Neural cell (in vitro differentiated cells): ENCODE data around the gene AMOTL2. TPM values are rescaled to one million over a fixed set of nuclear protein-coding genes. Genes with fewer than 3 reads are reported as not detected.

ENCODE experiments used
- H2AFZ ChIP-seq: fragments of 200-600, 300-800 bp; sonication (generic), shearing (Covaris generic); 2 replicates; pipeline ENCODE4 v1.6.0; 2014; ENCODE audit warnings: low read depth, mild to moderate bottlenecking, antibody characterized with exemption, low read length, moderate library complexity
- H3F3A ChIP-seq: fragments of 200-600 bp; shearing (Covaris generic); 2 replicates; pipeline ENCODE4 v1.6.1; 2016; ENCODE audit warnings: mild to moderate bottlenecking, moderate library complexity, mixed read lengths, antibody characterized with exemption, low read length; ENCODE audit not compliant: insufficient read depth, poor library complexity, severe bottlenecking
- H3K27ac ChIP-seq: fragments of 200-600, 300-800 bp; sonication (generic), shearing (Covaris generic); 2 replicates; pipeline ENCODE4 v1.5.1; 2014; ENCODE audit warnings: mild to moderate bottlenecking, low read length, moderate library complexity
- H3K27me3 ChIP-seq: fragments of 300-800, 200-600 bp; sonication (generic), shearing (Covaris generic); 2 replicates; pipeline ENCODE4 v1.6.0; 2014; ENCODE audit warnings: mild to moderate bottlenecking, low read depth, low read length, moderate library complexity; ENCODE audit not compliant: insufficient read depth
- H3K36me3 ChIP-seq: fragments of 300-800, 200-600 bp; sonication (generic), shearing (Covaris generic); 2 replicates; pipeline ENCODE4 v1.5.1; 2014; ENCODE audit warnings: mild to moderate bottlenecking, antibody characterized with exemption, low read length, moderate library complexity; ENCODE audit not compliant: insufficient read depth
- H3K4me2 ChIP-seq: fragments of 300-800, 200-600 bp; sonication (generic), shearing (Covaris generic); 2 replicates; pipeline ENCODE4 v1.6.0; 2014; ENCODE audit warnings: mild to moderate bottlenecking, low read length
- H3K4me3 ChIP-seq: fragments of 300-800, 200-600 bp; sonication (generic), shearing (Covaris generic); 2 replicates; pipeline ENCODE4 v1.5.1; 2014; ENCODE audit warnings: mild to moderate bottlenecking, low read length, moderate library complexity
- H3K79me2 ChIP-seq: fragments of 200-600 bp; shearing (Covaris generic); replicated peaks from 2 replicates; pipeline ENCODE4 v1.6.0; 2014; ENCODE audit warnings: mild to moderate bottlenecking, low read length, moderate library complexity; ENCODE audit not compliant: insufficient read depth
- H3K9ac ChIP-seq: fragments of 300-800, 200-600 bp; sonication (generic), shearing (Covaris generic); 2 replicates; pipeline ENCODE4 v1.6.1; 2016; ENCODE audit warnings: mild to moderate bottlenecking, low read length, mixed read lengths
- H3K9me2 ChIP-seq: fragments of 200-600 bp; shearing (Covaris generic); 2 replicates; pipeline ENCODE4 v1.6.1; 2016; ENCODE audit warnings: mild to moderate bottlenecking, low read length, mixed read lengths; ENCODE audit not compliant: insufficient read depth
- H3K9me3 ChIP-seq: fragments of 200-600, 300-800 bp; sonication (generic), shearing (Covaris generic); 2 replicates; pipeline ENCODE4 v1.6.1; 2016; ENCODE audit warnings: mild to moderate bottlenecking, mixed run types, low read length, moderate library complexity, mixed read lengths
- H4K20me1 ChIP-seq: fragments of 200-600 bp; shearing (Covaris generic); 2 replicates; pipeline ENCODE4 v1.6.1; 2016; ENCODE audit warnings: mild to moderate bottlenecking, mixed run types; ENCODE audit not compliant: insufficient read depth
- EP300 ChIP-seq: fragments of 450-650 bp; conservative IDR thresholded peaks from 2 replicates; pipeline ENCODE4 v1.6.1; 2014; ENCODE audit warnings: antibody characterized with exemption, mild to moderate bottlenecking, moderate library complexity; ENCODE audit not compliant: poor library complexity, severe bottlenecking
- EZH2 ChIP-seq: fragments of 200-600, 300-800 bp; shearing (Covaris generic), sonication (generic); IDR thresholded peaks from 2 replicates; pipeline ENCODE4 v1.6.1; 2014; ENCODE audit warnings: antibody characterized with exemption, low read length, borderline replicate concordance, mild to moderate bottlenecking; ENCODE audit not compliant: insufficient read depth, poor library complexity, severe bottlenecking
- MXI1 ChIP-seq: fragments of 450-650 bp; conservative IDR thresholded peaks from 2 replicates; pipeline ENCODE4 v1.6.1; 2014; ENCODE audit warnings: antibody characterized with exemption, mild to moderate bottlenecking; ENCODE audit not compliant: poor library complexity, severe bottlenecking
- POLR2AphosphoS5 ChIP-seq: IDR thresholded peaks from 2 replicates; pipeline ENCODE4 v1.6.1; 2012
- RAD21 ChIP-seq: fragments of 450-650 bp; conservative IDR thresholded peaks from 2 replicates; pipeline ENCODE4 v1.6.1; 2014; ENCODE audit warnings: antibody characterized with exemption, mild to moderate bottlenecking, moderate library complexity
- SMC3 ChIP-seq: fragments of 450-650 bp; conservative IDR thresholded peaks from 2 replicates; pipeline ENCODE4 v1.6.1; 2014; ENCODE audit warnings: antibody characterized with exemption, mild to moderate bottlenecking, moderate library complexity; ENCODE audit not compliant: poor library complexity
- TAF1 ChIP-seq: IDR thresholded peaks from 2 replicates; pipeline ENCODE4 v1.6.1; 2012; ENCODE audit warnings: low read depth
- polyA plus RNA-seq: library from polyadenylated mRNA; depleted of rRNA; stranded (reverse); fragments of >200 nt; gene quantifications from 2 replicates; pipeline ENCODE4 v1.2.3, GENCODE V29; 2014
- TF ChIP-seq, protein P1 (sequence below): fragments of 450-650 bp; IDR thresholded peaks from 2 replicates; pipeline ENCODE4 v1.5.1; 2014; ENCODE audit warnings: antibody characterized with exemption, mild to moderate bottlenecking, moderate library complexity; ENCODE audit not compliant: poor library complexity, severe bottlenecking
- TF ChIP-seq, protein P2 (sequence below): IDR thresholded peaks from 2 replicates; pipeline ENCODE4 v1.6.1; 2012; ENCODE audit warnings: borderline replicate concordance

Gene AMOTL2
- polyA plus RNA-seq, 1 donor from 2014 or later = 30.1 TPM

DNA sequence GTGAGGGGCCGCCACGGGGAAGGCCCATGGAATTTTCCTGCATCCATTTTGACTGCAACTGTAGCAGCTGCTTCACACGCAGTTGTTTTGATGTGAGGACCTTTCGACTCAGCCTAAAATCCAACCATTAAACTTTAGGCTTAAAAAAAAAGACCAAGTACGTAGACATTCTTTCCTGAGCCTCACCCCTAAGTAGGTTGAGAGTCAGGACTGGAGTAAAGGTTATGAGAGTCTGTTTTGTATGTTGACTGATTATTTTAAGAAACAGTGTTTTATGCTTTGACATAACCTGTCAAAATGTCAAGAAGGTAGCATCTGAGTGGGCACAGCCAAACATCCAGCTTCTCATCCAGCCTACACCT lies 45.7 kb upstream of the AMOTL2 start:
- no peaks in the 10 kb centered on the region for H3K9me3 ChIP-seq
- H3K9ac ChIP-seq = no peak overlapping the region
- H3K4me2 ChIP-seq = no peak overlapping the region
- H3K9me2 ChIP-seq = no peaks in the 10 kb centered on the region
- no peaks in the 10 kb centered on the region for H3K27me3 ChIP-seq
- no peak overlapping the region for H2AFZ ChIP-seq
- no peak overlapping the region for H3K27ac ChIP-seq
- H4K20me1 ChIP-seq = no peaks in the 10 kb centered on the region
- no peak for TF ChIP-seq EZH2
- TF ChIP-seq EP300 = no peak
- TF ChIP-seq, protein P1, sequence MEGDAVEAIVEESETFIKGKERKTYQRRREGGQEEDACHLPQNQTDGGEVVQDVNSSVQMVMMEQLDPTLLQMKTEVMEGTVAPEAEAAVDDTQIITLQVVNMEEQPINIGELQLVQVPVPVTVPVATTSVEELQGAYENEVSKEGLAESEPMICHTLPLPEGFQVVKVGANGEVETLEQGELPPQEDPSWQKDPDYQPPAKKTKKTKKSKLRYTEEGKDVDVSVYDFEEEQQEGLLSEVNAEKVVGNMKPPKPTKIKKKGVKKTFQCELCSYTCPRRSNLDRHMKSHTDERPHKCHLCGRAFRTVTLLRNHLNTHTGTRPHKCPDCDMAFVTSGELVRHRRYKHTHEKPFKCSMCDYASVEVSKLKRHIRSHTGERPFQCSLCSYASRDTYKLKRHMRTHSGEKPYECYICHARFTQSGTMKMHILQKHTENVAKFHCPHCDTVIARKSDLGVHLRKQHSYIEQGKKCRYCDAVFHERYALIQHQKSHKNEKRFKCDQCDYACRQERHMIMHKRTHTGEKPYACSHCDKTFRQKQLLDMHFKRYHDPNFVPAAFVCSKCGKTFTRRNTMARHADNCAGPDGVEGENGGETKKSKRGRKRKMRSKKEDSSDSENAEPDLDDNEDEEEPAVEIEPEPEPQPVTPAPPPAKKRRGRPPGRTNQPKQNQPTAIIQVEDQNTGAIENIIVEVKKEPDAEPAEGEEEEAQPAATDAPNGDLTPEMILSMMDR = no peak
- TF ChIP-seq SMC3 = no peak
- TF ChIP-seq MXI1 = no peak
- no peak for TF ChIP-seq POLR2AphosphoS5
- TF ChIP-seq RAD21 = no peak
- TF ChIP-seq, protein P2, sequence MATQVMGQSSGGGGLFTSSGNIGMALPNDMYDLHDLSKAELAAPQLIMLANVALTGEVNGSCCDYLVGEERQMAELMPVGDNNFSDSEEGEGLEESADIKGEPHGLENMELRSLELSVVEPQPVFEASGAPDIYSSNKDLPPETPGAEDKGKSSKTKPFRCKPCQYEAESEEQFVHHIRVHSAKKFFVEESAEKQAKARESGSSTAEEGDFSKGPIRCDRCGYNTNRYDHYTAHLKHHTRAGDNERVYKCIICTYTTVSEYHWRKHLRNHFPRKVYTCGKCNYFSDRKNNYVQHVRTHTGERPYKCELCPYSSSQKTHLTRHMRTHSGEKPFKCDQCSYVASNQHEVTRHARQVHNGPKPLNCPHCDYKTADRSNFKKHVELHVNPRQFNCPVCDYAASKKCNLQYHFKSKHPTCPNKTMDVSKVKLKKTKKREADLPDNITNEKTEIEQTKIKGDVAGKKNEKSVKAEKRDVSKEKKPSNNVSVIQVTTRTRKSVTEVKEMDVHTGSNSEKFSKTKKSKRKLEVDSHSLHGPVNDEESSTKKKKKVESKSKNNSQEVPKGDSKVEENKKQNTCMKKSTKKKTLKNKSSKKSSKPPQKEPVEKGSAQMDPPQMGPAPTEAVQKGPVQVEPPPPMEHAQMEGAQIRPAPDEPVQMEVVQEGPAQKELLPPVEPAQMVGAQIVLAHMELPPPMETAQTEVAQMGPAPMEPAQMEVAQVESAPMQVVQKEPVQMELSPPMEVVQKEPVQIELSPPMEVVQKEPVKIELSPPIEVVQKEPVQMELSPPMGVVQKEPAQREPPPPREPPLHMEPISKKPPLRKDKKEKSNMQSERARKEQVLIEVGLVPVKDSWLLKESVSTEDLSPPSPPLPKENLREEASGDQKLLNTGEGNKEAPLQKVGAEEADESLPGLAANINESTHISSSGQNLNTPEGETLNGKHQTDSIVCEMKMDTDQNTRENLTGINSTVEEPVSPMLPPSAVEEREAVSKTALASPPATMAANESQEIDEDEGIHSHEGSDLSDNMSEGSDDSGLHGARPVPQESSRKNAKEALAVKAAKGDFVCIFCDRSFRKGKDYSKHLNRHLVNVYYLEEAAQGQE = no peak
- no peak for TF ChIP-seq TAF1
- no peak overlapping the region for H3K4me3 ChIP-seq
- H3K36me3 ChIP-seq = no peaks in the 10 kb centered on the region
- no peaks in the 10 kb centered on the region for H3K79me2 ChIP-seq
- no peaks in the 10 kb centered on the region for H3F3A ChIP-seq

DNA sequence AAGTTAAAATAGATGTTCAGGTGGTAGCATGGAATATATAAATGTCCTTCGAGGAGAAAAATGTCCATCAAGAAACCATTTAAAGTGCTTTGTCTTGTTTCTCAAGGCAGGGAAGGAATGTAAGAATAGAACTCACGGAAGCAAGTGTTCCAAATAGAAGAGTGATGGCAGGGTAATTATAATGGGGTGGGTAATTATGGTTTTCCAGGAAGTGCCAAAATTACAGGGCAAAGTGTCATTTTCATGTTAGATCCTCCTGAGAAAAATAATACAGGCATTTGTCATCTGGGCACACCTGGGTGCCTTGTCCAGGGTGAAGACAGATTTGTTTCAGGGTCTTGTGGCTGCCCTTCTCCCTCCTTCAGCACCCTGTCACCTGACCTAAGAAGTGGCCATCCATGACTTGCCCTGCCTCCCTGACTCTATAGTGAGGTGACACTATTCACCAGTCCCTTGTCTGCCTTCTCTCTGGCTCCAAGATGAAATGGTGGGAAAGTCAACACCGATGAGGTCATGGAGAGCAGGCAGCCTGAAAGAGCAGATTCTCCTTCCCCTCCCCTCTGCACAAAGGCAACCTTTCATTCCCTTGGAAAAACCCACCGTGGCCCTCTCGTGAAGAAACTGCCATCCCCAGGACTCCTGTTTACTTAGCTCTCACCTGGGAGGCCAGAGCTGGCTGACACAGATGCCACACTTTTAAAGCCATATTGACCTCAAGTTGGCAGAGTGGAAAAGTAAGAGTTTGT lies 45.1 kb upstream of the AMOTL2 start:
- H3K9me3 ChIP-seq = no peaks in the 10 kb centered on the region
- no peaks in the 10 kb centered on the region for H4K20me1 ChIP-seq
- no peaks in the 10 kb centered on the region for H3F3A ChIP-seq
- TF ChIP-seq, protein P2 = no peak
- TF ChIP-seq, protein P1 = no peak
- TF ChIP-seq RAD21 (no peak), EP300 (no peak), EZH2 (no peak)
- no peak overlapping the region for H3K9ac ChIP-seq
- no peak overlapping the region for H3K4me3 ChIP-seq
- H3K79me2 ChIP-seq = no peaks in the 10 kb centered on the region
- no peak overlapping the region for H3K4me2 ChIP-seq
- no peak overlapping the region for H2AFZ ChIP-seq
- H3K9me2 ChIP-seq = no peaks in the 10 kb centered on the region
- H3K27ac ChIP-seq = no peak overlapping the region
- no peaks in the 10 kb centered on the region for H3K36me3 ChIP-seq
- H3K27me3 ChIP-seq = no peaks in the 10 kb centered on the region
